SK-N-SH treated with all-trans-retinoic acid at 6 μM for 48 hours (cell line): Measurements from ENCODE around the gene KDM4E.

Experiments used
- ATAC-seq: fragments of 200-7000 bp; cut with Tn5 transposase; 3 replicates; pipeline ENCODE4 v1.9.1; 2020; ENCODE audit warnings: mild to moderate bottlenecking, moderate library complexity
- BACH2 ChIP-seq: fragments of 250-450 bp; sonication (Bioruptor Pico); IDR thresholded peaks from 2 replicates; pipeline ENCODE4 v1.9.0; 2021; ENCODE audit warnings: mild to moderate bottlenecking, borderline replicate concordance
- CSRNP3 ChIP-seq: fragments of 250-450 bp; sonication (Bioruptor Pico); IDR thresholded peaks from 2 replicates; pipeline ENCODE4 v1.5.1; 2021; ENCODE audit warnings: mild to moderate bottlenecking, moderate library complexity
- ESRRG ChIP-seq: fragments of 250-450 bp; sonication (Bioruptor Pico); IDR thresholded peaks from 2 replicates; pipeline ENCODE4 v1.6.1; 2021; ENCODE audit warnings: mild to moderate bottlenecking
- GLIS3 ChIP-seq: fragments of 250-450 bp; sonication (Bioruptor Pico); IDR thresholded peaks from 2 replicates; pipeline ENCODE4 v1.5.0; 2020; ENCODE audit warnings: mild to moderate bottlenecking, moderate library complexity
- ISL1 ChIP-seq: fragments of 250-450 bp; sonication (Bioruptor Pico); IDR thresholded peaks from 2 replicates; pipeline ENCODE4 v2.1.2; 2022; ENCODE audit warnings: mild to moderate bottlenecking, moderate library complexity
- OSR1 ChIP-seq: fragments of 250-450 bp; sonication (Bioruptor Pico); IDR thresholded peaks from 2 replicates; pipeline ENCODE4 v1.8.0; 2022; ENCODE audit warnings: moderate library complexity, mild to moderate bottlenecking, inconsistent platforms
- PATZ1 ChIP-seq: fragments of 250-450 bp; sonication (Bioruptor Pico); IDR thresholded peaks from 2 replicates; pipeline ENCODE4 v1.8.0; 2020; ENCODE audit warnings: mild to moderate bottlenecking, moderate library complexity, borderline replicate concordance
- POU6F1 ChIP-seq: fragments of 250-450 bp; sonication (Bioruptor Pico); IDR thresholded peaks from 2 replicates; pipeline ENCODE4 v1.8.0; 2021; ENCODE audit warnings: low read depth, mild to moderate bottlenecking, moderate library complexity, borderline replicate concordance
- PPARA ChIP-seq: fragments of 250-450 bp; sonication (Bioruptor Pico); IDR thresholded peaks from 2 replicates; pipeline ENCODE4 v1.5.0; 2020; ENCODE audit warnings: mild to moderate bottlenecking, borderline replicate concordance
- RARB ChIP-seq: fragments of 250-450 bp; sonication (Bioruptor Pico); IDR thresholded peaks from 2 replicates; pipeline ENCODE4 v1.8.0; 2021; ENCODE audit warnings: mild to moderate bottlenecking, moderate library complexity
- SNAI2 ChIP-seq: fragments of 250-450 bp; sonication (Bioruptor Pico); IDR thresholded peaks from 2 replicates; pipeline ENCODE4 v1.5.0; 2020; ENCODE audit warnings: mild to moderate bottlenecking, moderate library complexity
- TCF4 ChIP-seq: fragments of 250-450 bp; sonication (Bioruptor Pico); IDR thresholded peaks from 2 replicates; pipeline ENCODE4 v1.8.0; 2021; ENCODE audit warnings: mild to moderate bottlenecking, moderate library complexity, borderline replicate concordance
- TOX ChIP-seq: fragments of 250-450 bp; sonication (Bioruptor Pico); IDR thresholded peaks from 2 replicates; pipeline ENCODE4 v1.8.0; 2021; ENCODE audit warnings: mild to moderate bottlenecking, moderate library complexity, borderline replicate concordance
- ZC3H10 ChIP-seq: fragments of 250-450 bp; sonication (Bioruptor Pico); IDR thresholded peaks from 2 replicates; pipeline ENCODE4 v1.5.1; 2021; ENCODE audit warnings: mild to moderate bottlenecking, moderate library complexity
- ZFP3 ChIP-seq: fragments of 250-450 bp; sonication (Bioruptor Pico); IDR thresholded peaks from 2 replicates; pipeline ENCODE4 v1.5.0; 2020; ENCODE audit warnings: mild to moderate bottlenecking, moderate library complexity
- ZFP30 ChIP-seq: fragments of 450-650 bp; formaldehyde crosslinking; IDR thresholded peaks from 2 replicates; pipeline ENCODE4 v1.5.0; 2022; ENCODE audit warnings: mild to moderate bottlenecking, moderate library complexity
- ZNF565 ChIP-seq: fragments of 450-650 bp; formaldehyde crosslinking; conservative IDR thresholded peaks from 2 replicates; pipeline ENCODE4 v1.5.0; 2020; ENCODE audit warnings: low read depth, mild to moderate bottlenecking, moderate library complexity
- ZNF8 ChIP-seq: fragments of 450-650 bp; formaldehyde crosslinking; IDR thresholded peaks from 2 replicates; pipeline ENCODE4 v1.5.0; 2020; ENCODE audit warnings: mild to moderate bottlenecking, moderate library complexity
- TF ChIP-seq, protein P1 (sequence below): fragments of 250-450 bp; sonication (Bioruptor Pico); IDR thresholded peaks from 2 replicates; pipeline ENCODE4 v1.5.1; 2020; ENCODE audit warnings: low read depth, mild to moderate bottlenecking, moderate library complexity

Gene KDM4E

DNA sequence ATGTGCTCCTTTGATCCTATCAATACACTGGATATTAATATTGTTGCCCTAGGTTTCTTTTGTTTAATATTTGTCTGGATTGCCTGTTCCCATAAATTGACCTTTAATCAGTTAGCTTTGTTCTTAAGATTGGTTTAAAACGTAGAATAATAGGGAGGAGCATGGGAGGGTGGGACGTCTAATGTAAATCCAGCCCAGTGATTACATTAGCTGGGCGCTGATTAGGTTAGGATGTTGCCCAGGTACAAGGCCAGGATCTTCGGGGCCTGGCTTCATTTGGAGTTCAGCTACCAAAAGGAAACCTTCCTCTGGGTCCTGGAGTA lies 41.6 kb downstream of the KDM4E start, which contains the start of gene SRSF8:
Gene SRSF8 (plus strand): TSS at position 204 of the 323 bp plus-strand sequence. CDS start 308 bp downstream, outside the sequence.
- TF ChIP-seq ZFP3 (no peak), SNAI2 (CRISPR knock-in tag) (no peak), GLIS3 (CRISPR knock-in tag) (no peak), ESRRG (CRISPR knock-in tag) (no peak), PPARA (no peak), PATZ1 (CRISPR knock-in tag) (no peak), CSRNP3 (CRISPR knock-in tag) (no peak), ISL1 (no peak), RARB (CRISPR knock-in tag) (no peak), TCF4 (CRISPR knock-in tag) (no peak), TOX (CRISPR knock-in tag) (no peak), ZNF8 (CRISPR knock-in tag) (no peak), ZFP30 (CRISPR knock-in tag) (no peak), POU6F1 (CRISPR knock-in tag) (no peak), ZNF565 (no peak)
- TF ChIP-seq, protein P1, sequence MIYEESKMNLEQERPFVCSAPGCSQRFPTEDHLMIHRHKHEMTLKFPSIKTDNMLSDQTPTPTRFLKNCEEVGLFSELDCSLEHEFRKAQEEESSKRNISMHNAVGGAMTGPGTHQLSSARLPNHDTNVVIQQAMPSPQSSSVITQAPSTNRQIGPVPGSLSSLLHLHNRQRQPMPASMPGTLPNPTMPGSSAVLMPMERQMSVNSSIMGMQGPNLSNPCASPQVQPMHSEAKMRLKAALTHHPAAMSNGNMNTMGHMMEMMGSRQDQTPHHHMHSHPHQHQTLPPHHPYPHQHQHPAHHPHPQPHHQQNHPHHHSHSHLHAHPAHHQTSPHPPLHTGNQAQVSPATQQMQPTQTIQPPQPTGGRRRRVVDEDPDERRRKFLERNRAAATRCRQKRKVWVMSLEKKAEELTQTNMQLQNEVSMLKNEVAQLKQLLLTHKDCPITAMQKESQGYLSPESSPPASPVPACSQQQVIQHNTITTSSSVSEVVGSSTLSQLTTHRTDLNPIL (CRISPR knock-in tag), result no peak
- peak; percentile 51 for ATAC-seq

GRCh38 chr11:95067039-95067840 lies 42.2 kb downstream of the KDM4E start:
- TF ChIP-seq OSR1 (CRISPR knock-in tag) (no peak), PATZ1 (CRISPR knock-in tag) (no peak), TCF4 (CRISPR knock-in tag) (no peak), ZNF8 (CRISPR knock-in tag) (no peak), CSRNP3 (CRISPR knock-in tag) (no peak; the same call in 1 of the 2 replicates), RARB (CRISPR knock-in tag) (no peak), ZFP3 (0 out of 2 replicates have a peak, but pooled peaks have one; percentile 8)
- TF ChIP-seq, protein P1 (CRISPR knock-in tag), result no peak
- peak; percentile 81 for ATAC-seq

- peak; percentile 4 for ATAC-seq
- TF ChIP-seq RARB (CRISPR knock-in tag) (no peak), ESRRG (CRISPR knock-in tag) (no peak), POU6F1 (CRISPR knock-in tag) (no peak), OSR1 (CRISPR knock-in tag) (no peak), ISL1 (no peak), ZNF8 (CRISPR knock-in tag) (no peak), ZFP30 (CRISPR knock-in tag) (no peak), BACH2 (CRISPR knock-in tag) (no peak), CSRNP3 (CRISPR knock-in tag) (no peak), ZC3H10 (CRISPR knock-in tag) (no peak)
- TF ChIP-seq, protein P1 (CRISPR knock-in tag), result no peak
These were observed 42.8 kb downstream of the KDM4E start for GRCh38 chr11:95067841-95068219.
